Neural progenitor cell (in vitro differentiated cells): ENCODE measurements around the gene ZNF491.

Experiments used
- CTCF ChIP-seq: fragments of 200-600 bp; sonication (generic); IDR thresholded peaks from 2 replicates; pipeline ENCODE4 v1.5.1; 2017; ENCODE audit warnings: antibody characterized with exemption, mild to moderate bottlenecking
- EZH2 ChIP-seq: fragments of 200-600 bp; sonication (generic); IDR thresholded peaks from 2 replicates; pipeline ENCODE4 v1.6.1; 2017; ENCODE audit warnings: antibody characterized with exemption, mild to moderate bottlenecking, moderate library complexity

DNA sequence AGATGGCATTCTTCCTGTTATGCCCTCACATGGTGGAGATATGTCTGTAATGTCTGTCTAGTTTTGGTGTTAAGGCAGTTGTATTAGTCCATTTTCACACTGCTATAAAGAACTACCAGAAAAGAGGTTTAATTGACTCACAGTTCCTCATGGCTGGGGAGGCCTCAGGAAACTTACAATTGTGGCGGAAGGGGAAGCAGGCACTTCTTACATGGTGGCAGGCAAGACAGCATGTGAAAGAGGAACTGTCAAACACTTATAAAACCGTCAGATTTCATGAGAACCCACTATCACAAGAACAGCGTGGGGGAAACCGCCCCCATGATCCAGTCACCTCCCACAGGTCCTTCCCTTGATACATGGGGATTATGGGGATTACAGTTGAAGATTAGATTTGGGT is 28.3 kb upstream of the ZNF491 start:
- TF ChIP-seq CTCF (no peak), EZH2 (no peak)
